Natural killer cell treated with Interleukin-12 subunit alpha and Interleukin-12 subunit beta and Interleukin-15 and Interleukin-18, amount 100 ng/mL, for 72 hours (primary cell): ENCODE results near the gene TMEM184A. TPM values are rescaled to one million over a fixed set of nuclear protein-coding genes. Genes with fewer than 3 reads are reported as not detected.

Source experiments
- ATAC-seq, 2 donors: fragments of 150-1000 bp; cut with Tn5 transposase in 1 of 2; sonication (Bioruptor Pico), chemical (Tn5 transposase) in 1 of 2; 2 replicates each; pipeline ENCODE4 v1.10.0; 2021
- DNase-seq: peaks from one replicate; pipeline ENCODE4 v3.0.0; 2022; ENCODE audit warnings: low spot score
- H3K27ac Mint-ChIP-seq, 2 donors: 1 replicate in 1 of 2; 2 replicates in 1 of 2; pipeline ENCODE4 v1.8.0; 2022; ENCODE audit warnings: mixed read lengths in 2 of 2, mild to moderate bottlenecking in 1 of 2, moderate library complexity in 1 of 2
- H3K27me3 Mint-ChIP-seq, 2 donors: 1 replicate in 1 of 2; 2 replicates in 1 of 2; pipeline ENCODE4 v1.8.0; 2022; ENCODE audit warnings: mixed read lengths in 2 of 2
- H3K36me3 Mint-ChIP-seq: one replicate; pipeline ENCODE4 v1.8.0; 2022; ENCODE audit warnings: mixed read lengths
- H3K4me1 Mint-ChIP-seq, 2 donors: 1 replicate in 1 of 2; 2 replicates in 1 of 2; pipeline ENCODE4 v1.8.0; 2022; ENCODE audit warnings: low read depth in 2 of 2, mixed read lengths in 2 of 2, mild to moderate bottlenecking in 1 of 2
- H3K4me3 Mint-ChIP-seq: one replicate; pipeline ENCODE4 v1.8.0; 2022; ENCODE audit warnings: mixed read lengths
- H3K9me3 Mint-ChIP-seq: 2 replicates; pipeline ENCODE4 v1.8.0; 2022; ENCODE audit warnings: mixed read lengths
- total RNA-seq, 2 donors: library from RNA; stranded (reverse); gene quantifications; one replicate each; pipeline ENCODE4 v1.2.3, GENCODE V29; 2022

TMEM184A gene
- total RNA-seq, 2 donors from 2014 or later = not detected

DNA sequence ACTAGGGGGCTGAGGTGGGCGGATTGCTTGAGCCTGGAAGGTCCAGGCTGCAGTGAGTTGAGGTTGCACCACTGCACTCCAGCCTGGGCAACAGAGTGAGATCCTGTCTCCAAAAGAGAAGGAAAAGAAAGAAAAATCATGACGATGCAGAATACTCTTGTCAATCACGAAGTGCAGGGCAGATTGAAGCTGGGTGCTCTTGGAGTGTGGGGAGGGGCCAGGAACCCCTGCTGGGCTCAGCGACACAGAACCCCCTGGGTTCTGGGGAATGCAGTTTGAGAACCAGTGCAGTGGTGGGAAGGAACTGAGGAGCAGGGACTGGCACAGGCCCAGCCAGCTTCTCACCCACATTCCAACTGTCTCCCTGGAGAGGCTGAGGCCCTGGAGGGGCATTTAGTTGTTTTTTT lies 41.0 kb downstream of the TMEM184A start:
- ATAC-seq (no peak), DNase-seq (no peak)
- Mint-ChIP-seq H3K4me3 (no peak overlapping the region), H3K4me1 (no peaks in the 10 kb centered on the region), H3K36me3 (peaks cover 5% of the 10 kb centered on the region), H3K27me3 (peaks cover 0 to 11% of the 10 kb centered on the region in 2 donors), H3K27ac (no peak overlapping the region), H3K9me3 (peaks cover 3% of the 10 kb centered on the region)

DNA sequence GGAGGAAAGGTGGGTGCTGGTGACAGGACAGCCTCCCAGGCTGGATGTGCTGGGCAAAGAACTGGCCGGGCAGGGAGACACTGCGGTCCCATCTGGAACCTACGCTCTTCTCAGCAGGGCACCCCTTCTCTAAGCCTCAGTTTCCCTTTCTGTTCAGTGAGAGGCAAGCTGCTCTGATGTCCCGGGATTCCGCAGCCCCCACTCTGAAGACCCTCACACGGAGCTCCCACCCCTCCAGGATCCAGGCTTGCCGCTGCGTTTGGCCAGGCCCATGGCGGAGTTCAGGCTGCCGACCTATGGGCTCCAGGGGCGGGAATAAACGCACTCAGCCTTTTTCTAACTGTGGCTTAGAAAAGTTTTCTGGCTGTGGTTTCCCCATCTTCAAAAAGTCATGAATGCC lies 41.6 kb downstream of the TMEM184A start:
- Mint-ChIP-seq H3K27me3 (peaks cover 0 to 11% of the 10 kb centered on the region in 2 donors), H3K36me3 (peaks cover 5% of the 10 kb centered on the region), H3K4me1 (no peaks in the 10 kb centered on the region), H3K27ac (no peak overlapping the region), H3K4me3 (no peak overlapping the region), H3K9me3 (peaks cover 3% of the 10 kb centered on the region)
- DNase-seq = no peak
- no peak for ATAC-seq

- H3K27ac Mint-ChIP-seq = no peak overlapping the region
Observed at GRCh38 chr7:1513657-1514095, 42.3 kb downstream of the TMEM184A start.

GRCh38 chr7:1512781-1513656 lies 43.0 kb downstream of the TMEM184A start:
- Mint-ChIP-seq H3K27ac (no peak overlapping the region), H3K4me1 (peaks cover 0 to 3% of the 10 kb centered on the region in 2 donors), H3K9me3 (no peaks in the 10 kb centered on the region), H3K4me3 (no peak overlapping the region), H3K36me3 (no peaks in the 10 kb centered on the region), H3K27me3 (peaks cover 0 to 11% of the 10 kb centered on the region in 2 donors)
- peak; percentile 37 to 70 for ATAC-seq
- DNase-seq = no peak

More at GRCh38 chr7:1513657-1514095, 42.3 kb downstream of the TMEM184A start:
- Mint-ChIP-seq H3K4me1 (no peaks in the 10 kb centered on the region), H3K36me3 (no peaks in the 10 kb centered on the region), H3K4me3 (no peak overlapping the region), H3K9me3 (no peaks in the 10 kb centered on the region), H3K27me3 (peaks cover 0 to 7% of the 10 kb centered on the region in 2 donors)
- ATAC-seq (no peak), DNase-seq (no peak)

DNA sequence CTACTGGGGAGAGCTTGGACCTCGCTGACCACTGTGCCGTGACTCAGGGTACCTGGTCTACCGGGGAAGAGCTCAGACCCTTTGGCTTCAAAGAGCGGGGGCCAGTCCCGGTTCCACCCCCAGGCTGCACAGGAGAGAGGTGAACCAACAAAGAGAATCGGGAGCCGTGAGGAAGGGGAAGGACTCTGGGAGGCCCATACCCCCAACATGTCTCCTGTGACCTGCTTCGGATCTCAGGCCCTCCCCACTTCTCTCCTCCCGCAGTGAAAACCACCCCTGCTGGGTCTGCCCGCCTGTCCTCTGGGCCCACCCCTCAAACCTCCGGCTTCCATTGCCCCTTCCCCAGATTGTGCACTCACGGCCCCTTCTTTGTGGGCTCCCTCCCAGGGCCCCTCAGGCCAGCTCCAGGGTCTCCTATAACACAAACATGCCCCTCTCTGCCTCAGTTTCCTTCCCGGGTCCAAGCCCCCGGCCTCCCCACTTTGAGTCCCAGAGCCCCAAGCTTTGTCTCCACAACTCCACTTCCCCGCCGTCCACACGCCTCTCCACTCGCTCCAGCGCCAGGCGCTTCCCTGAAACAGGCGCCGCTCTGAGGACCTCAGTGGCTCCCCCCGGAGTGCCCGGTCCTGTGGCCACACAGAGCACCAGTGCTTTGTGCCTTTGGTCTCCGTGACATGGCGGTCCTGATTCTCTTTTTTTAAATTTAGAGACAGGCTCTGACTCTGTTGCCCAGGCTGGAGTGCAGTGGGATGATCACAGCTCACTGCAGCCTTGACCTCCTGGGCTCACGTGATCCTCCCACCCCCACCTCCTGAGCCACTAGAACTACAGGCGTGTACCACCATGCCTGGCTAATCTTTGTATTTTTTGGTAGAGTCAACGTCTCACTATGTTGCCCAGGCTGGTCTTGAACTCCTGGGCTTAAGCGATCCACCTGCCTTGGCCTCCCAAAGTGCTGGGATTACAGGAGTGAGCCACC lies 44.3 kb downstream of the TMEM184A start:
- Mint-ChIP-seq H3K27ac (no peak overlapping the region), H3K9me3 (no peaks in the 10 kb centered on the region), H3K4me1 (peaks cover 0 to 6% of the 10 kb centered on the region in 2 donors), H3K36me3 (no peaks in the 10 kb centered on the region), H3K27me3 (peaks cover 4 to 14% of the 10 kb centered on the region in 2 donors), H3K4me3 (no peak overlapping the region)
- DNase-seq = no peak
- no peak for ATAC-seq

GRCh38 chr7:1510780-1511154 lies 45.2 kb downstream of the TMEM184A start:
- Mint-ChIP-seq H3K4me3 (no peak overlapping the region), H3K4me1 (peaks cover 0 to 8% of the 10 kb centered on the region in 2 donors), H3K27ac (no peak overlapping the region), H3K9me3 (no peaks in the 10 kb centered on the region), H3K36me3 (no peaks in the 10 kb centered on the region), H3K27me3 (peaks cover 6 to 16% of the 10 kb centered on the region in 2 donors)
- no peak for DNase-seq
- peak in 1 of 2 donors; percentile 7 for ATAC-seq

- H3K4me1 Mint-ChIP-seq = peaks cover 0 to 11% of the 10 kb centered on the region in 2 donors
- no peak overlapping the region for H3K4me3 Mint-ChIP-seq
- H3K36me3 Mint-ChIP-seq = no peaks in the 10 kb centered on the region
- ATAC-seq (no peak), DNase-seq (no peak)
- peaks cover 6 to 18% of the 10 kb centered on the region in 2 donors for H3K27me3 Mint-ChIP-seq
- no peak overlapping the region for H3K27ac Mint-ChIP-seq
- no peaks in the 10 kb centered on the region for H3K9me3 Mint-ChIP-seq
Observed at GRCh38 chr7:1509226-1509625, 46.8 kb downstream of the TMEM184A start.

DNA sequence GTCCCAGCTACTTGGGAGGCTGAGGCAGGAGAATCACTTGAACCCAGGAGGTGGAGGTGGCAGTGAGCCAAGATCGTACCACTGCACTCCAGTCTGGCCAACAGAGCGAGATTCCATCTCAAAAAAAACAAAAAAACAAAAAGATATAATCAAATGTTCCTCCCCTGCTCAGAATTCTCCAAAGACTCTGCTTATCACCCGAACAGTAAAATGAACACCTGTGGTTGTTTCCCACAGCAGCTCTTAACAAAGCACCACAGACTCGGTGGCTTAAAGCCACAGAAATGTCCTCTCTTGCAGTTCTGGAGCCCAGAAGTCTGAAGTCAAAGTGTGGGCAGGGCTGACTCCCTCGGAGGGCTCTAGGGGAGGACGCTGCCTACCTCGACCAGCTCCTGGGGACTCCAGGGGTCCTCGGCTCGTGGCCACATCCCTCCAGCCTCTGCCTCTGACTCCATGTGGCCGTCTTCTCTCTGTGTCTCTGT lies 47.7 kb downstream of the TMEM184A start:
- Mint-ChIP-seq H3K9me3 (no peaks in the 10 kb centered on the region), H3K4me1 (peaks cover 3 to 13% of the 10 kb centered on the region in 2 donors), H3K4me3 (no peak overlapping the region), H3K27ac (no peak overlapping the region), H3K36me3 (no peaks in the 10 kb centered on the region), H3K27me3 (peaks cover 6 to 18% of the 10 kb centered on the region in 2 donors)
- DNase-seq (no peak), ATAC-seq (no peak)

DNA sequence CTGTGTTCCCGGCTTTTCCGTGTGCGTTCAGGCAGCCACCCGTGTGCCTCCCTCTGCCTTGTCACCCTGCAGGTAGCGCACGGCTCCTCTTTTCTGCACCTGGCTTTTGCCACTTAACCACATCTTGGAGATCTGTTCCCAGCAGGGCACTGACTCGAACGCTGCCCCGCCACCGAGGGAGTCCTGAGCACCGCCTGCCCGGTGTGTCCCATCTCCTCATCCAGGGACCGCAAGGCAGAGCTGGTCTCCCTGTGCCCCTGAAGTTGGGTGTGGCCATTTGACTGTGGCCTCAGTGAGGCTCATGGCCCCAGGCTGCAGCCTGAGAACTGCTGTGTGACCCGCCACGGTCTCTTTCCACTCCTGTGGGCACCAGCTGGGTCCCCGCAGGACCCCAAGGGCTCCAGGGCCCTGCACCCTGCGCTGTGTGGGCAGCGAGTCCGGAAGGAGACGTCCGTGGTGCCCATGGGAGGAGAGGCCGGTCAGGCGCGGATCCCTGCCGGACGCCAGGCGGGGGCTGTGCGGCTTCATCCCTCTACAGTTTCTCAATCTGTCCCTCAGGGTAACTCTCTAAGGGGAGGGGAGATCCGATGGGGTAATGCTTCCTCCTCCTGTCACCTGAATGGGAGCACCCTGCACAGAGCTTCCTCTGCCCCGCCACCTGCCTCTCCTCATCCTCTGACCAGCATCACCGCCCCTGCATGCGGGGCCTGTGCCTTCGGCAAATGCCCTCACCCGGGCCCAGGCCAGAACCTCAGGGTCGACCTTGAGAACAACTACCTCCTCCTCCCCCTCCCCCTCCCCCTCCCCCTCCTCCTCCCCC lies 50.1 kb downstream of the TMEM184A start:
- DNase-seq (no peak), ATAC-seq (no peak)
- Mint-ChIP-seq H3K9me3 (no peaks in the 10 kb centered on the region), H3K4me3 (peak overlapping the region; percentile 80), H3K36me3 (peaks cover 6% of the 10 kb centered on the region), H3K4me1 (peaks cover 18 to 28% of the 10 kb centered on the region in 2 donors), H3K27ac (no peak overlapping the region), H3K27me3 (peaks cover 6 to 10% of the 10 kb centered on the region in 2 donors)

DNA sequence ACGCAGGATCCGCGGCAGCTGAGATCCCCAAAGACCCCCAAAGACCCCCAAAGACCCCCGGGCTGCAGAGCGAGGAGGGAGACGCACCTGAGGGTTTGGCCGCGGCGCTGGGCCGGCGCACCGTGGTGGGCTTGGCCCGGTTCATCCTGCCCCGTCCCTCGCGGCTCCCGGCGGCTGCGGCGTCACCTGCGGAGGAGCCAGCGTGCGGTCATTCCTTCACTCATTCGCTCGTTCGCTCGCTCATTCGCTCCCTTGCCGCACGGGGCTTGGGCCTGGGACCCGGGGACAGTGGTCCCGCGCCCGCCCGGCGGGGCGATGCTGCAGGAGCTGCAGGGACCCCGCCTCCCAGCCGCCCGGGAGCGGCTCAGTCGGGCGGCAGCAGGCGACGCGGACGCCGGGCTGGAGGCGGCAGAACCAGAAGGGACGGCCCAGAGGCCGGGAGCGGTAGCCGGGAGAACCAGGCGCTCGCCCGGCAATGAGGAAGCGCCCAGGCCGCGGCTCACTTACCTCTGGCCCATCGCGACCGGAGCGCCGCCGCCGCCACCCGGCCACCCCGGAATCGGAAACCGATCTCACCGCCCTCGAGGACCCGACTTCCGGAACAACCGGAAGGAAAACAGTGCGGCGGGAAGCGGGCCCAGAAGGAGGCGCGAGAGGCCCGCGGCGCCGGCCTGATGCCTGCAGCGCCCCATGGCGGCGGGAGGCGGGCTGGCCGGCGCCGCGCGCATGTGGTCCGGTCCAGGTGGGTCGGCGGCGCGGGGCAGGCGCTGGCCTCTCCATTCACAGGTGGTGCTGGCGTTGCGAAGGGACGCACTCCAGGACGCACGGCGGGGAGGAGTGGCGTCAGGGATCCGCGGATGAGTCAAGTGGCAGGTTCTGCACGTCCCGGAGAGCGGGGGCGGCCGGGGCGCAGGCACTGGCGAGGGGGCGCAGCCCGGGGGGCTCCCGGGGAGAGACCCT lies 51.9 kb downstream of the TMEM184A start, which contains the start of gene INTS1:
Gene INTS1 (minus strand): TSS at position 574 of the 960 bp plus-strand sequence. CDS start 429 bp downstream, at position 145.
- peak; percentile 93 for DNase-seq
- Mint-ChIP-seq H3K27ac (peak within 1 kb of the TSS; percentile 78 to 84), H3K9me3 (no peaks in the 10 kb centered on the region), H3K27me3 (peaks cover 6 to 10% of the 10 kb centered on the region in 2 donors), H3K4me1 (peaks cover 18 to 34% of the 10 kb centered on the region in 2 donors), H3K4me3 (peak within 1 kb of the TSS; percentile 91), H3K36me3 (peaks cover 6% of the 10 kb centered on the region)
- ATAC-seq = peak; percentile 97

DNA sequence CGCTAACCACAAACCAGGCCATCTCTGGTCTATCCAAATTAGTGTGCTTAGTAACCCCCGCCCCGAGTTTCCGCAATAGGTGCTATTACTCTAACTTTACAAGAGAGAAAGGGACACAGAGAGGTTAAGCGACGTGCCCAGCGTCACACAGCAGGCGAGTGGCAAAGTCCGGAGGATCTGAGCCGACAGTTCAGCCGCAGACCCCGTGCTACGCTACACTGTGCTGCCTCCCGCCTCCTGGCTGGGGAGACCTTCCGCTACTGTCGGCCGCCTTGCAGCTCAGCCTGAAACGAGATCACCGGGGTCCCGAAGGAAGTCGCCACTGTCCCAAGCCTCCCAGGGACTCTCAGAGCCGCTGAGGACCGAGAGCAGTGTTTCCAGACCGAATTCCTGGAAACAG lies 52.6 kb downstream of the TMEM184A start:
- H3K36me3 Mint-ChIP-seq = peaks cover 6% of the 10 kb centered on the region
- H3K9me3 Mint-ChIP-seq = no peaks in the 10 kb centered on the region
- peaks cover 18 to 32% of the 10 kb centered on the region in 2 donors for H3K4me1 Mint-ChIP-seq
- peaks cover 6 to 7% of the 10 kb centered on the region in 2 donors for H3K27me3 Mint-ChIP-seq
- ATAC-seq (no peak), DNase-seq (no peak)
- peak overlapping the region; percentile 78 to 84 for H3K27ac Mint-ChIP-seq
- H3K4me3 Mint-ChIP-seq = peak overlapping the region; percentile 91

GRCh38 chr7:1502845-1503244 lies 53.2 kb downstream of the TMEM184A start:
- ATAC-seq (no peak), DNase-seq (no peak)
- Mint-ChIP-seq H3K4me3 (peak overlapping the region; percentile 91), H3K4me1 (peaks cover 18 to 31% of the 10 kb centered on the region in 2 donors), H3K9me3 (no peaks in the 10 kb centered on the region), H3K36me3 (peaks cover 6% of the 10 kb centered on the region), H3K27me3 (peaks cover 6 to 7% of the 10 kb centered on the region in 2 donors), H3K27ac (peak overlapping the region; percentile 78 to 84)
